GM21737 (cell line): ENCODE data around the gene PNISR.
"Not testable (repeated sequence)": the region's sequence is repeated elsewhere in the genome, so short reads cannot be mapped to it uniquely, and the experiment has no call there.

ENCODE experiments used
- ATAC-seq: cut with Tn5 transposase; IDR thresholded peaks from one replicate; pipeline ENCODE4 v1.9.1; 2021; ENCODE audit warnings: mild to moderate bottlenecking, moderate library complexity; ENCODE audit not compliant: unreplicated experiment

Gene PNISR, protein sequence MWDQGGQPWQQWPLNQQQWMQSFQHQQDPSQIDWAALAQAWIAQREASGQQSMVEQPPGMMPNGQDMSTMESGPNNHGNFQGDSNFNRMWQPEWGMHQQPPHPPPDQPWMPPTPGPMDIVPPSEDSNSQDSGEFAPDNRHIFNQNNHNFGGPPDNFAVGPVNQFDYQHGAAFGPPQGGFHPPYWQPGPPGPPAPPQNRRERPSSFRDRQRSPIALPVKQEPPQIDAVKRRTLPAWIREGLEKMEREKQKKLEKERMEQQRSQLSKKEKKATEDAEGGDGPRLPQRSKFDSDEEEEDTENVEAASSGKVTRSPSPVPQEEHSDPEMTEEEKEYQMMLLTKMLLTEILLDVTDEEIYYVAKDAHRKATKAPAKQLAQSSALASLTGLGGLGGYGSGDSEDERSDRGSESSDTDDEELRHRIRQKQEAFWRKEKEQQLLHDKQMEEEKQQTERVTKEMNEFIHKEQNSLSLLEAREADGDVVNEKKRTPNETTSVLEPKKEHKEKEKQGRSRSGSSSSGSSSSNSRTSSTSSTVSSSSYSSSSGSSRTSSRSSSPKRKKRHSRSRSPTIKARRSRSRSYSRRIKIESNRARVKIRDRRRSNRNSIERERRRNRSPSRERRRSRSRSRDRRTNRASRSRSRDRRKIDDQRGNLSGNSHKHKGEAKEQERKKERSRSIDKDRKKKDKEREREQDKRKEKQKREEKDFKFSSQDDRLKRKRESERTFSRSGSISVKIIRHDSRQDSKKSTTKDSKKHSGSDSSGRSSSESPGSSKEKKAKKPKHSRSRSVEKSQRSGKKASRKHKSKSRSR

DNA sequence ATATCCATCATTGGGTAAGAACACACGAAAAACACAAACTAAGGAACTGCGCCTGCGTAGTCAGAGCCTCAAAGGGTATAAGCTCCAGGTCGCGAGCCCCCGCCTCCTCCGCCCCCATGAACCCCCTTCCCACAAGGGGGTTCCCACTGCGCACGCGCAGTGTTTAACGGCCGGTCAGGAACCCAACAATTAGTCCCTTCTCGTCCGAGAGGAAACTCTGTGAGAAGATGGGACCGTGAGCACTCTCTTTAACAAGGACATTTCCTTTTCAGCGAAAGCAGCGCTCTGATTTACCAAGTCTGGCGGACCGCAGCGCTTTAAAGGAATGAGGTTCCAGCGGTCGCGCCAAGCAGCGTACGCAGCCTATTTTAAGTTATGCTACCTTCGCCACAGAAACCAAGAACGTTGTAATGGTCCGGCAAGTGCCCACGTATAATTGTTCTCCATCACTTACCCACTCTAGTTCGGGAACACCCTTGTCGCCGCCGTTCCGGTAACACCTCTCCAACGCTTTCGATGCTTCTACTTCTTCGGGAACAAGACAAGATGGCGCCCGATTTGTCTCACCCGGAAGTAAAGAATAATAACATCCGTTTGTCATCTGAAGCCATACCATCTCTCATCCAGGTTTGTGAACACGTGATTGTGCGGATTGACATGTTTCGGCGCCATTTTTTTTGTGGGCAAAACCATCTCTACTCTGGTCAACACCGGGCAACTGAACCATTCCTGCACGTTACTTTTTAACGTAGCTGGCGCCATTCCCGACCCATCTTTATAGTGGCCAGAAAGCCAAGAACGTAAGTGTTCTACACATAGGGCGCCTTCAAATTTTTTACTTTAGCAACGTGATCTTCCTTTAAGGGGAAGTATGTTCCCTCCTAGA, at the start of gene PNISR:
Gene PNISR (minus strand): TSS at position 548 of the 886 bp plus-strand sequence. CDS start 10,649 bp downstream, outside the sequence.
- ATAC-seq = peak; percentile 67

DNA sequence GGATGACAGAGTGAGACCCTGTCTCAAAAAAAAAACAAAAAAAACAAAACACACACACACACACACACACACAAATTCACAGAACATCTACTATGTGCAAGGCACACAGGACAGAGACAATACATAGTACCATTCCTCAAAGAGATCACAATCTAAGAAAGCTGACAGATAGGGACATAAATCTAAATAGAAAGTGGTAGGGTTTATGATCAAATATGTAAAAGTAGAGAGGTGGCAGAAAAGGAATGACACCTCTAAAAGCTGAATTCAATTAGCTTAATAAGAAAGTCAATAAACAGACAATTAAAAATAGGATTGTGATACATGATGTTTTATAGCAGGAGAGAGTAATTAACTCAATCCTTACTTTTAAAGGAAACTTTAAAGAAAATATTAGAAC, 48.6 kb upstream of the PNISR start:
- no peak for ATAC-seq

DNA sequence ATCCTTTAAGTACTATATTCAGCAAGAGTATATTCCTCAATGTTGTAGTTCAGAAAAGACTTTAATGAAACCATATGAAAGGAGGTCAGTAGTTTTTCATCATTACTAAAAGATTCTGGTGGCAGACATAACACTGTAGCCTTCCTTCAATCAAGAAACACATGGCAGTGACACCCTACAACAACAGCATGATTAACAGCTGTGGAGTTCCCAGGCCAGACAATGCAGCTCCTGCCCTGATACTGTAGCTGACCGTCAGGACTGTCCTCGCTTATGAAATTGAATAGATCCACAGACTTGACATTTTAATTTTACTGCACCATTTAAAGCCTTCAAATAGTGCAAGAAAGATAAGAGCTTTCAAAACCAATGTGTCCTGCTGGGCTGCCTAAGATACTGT, 46.5 kb upstream of the PNISR start:
- ATAC-seq = no peak

DNA sequence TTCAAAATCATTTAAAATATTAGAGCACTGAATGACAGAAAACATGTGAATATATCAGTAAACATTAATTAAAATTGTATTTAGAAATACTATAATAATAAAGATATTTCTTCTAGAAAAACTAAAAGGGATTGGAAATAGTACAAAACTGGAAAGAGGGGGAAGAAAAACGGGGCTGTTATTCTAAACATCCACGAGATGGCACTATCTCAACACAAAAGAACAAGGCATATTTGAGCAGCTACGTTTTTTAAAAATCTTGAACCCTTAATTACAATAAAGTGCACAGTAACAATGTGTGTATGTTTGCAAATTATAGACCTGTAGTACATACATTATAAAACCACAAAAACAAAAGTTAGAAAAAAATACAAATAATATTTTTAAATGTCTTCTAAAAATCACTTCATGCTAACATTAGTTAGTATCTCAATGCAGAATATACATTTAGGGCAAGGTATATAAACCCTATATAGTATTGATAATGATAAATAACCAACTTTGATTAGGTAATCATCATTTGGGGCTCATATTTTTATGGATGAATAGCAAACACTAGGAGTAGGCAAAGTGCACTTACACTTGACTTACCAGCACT, 42.5 kb upstream of the PNISR start:
- ATAC-seq = no peak

DNA sequence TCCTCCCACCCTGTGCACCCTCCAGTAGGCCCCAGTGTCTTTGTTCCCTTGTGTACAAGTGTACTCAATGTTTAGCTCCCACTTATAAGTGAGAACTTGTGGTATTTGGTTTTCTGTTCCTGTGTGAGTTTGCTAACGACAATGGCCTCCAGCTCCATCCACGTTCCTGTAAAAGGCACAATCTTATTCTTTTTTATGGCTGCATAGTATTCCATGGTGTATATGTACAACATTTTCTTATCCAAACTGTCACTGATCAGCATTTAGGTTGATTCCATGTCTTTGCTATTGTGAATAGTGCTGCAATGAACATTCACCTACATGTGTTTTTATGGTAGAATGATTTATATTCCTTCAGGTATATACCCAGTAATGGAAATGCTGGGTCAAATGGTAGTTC, 34.0 kb upstream of the PNISR start:
- not testable (repeated sequence) for ATAC-seq

DNA sequence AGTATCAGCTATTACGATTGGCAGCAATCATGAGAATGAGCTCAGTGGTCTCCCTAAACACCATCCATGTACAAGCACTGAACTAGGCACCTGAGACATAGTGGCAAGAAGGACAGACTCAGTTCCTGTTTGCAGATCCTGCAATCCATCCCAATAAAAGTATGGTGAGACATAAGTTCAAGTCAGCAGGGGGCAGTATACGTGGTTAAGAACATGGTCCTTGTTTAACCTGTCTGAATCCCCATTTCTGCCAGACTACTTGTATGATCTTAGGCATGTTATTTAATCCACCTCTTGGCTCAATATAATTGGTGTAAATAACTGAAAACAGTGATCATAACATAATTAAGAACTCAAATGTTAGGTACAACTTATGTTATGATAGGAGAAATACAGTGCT, 33.2 kb upstream of the PNISR start:
- no peak for ATAC-seq

DNA sequence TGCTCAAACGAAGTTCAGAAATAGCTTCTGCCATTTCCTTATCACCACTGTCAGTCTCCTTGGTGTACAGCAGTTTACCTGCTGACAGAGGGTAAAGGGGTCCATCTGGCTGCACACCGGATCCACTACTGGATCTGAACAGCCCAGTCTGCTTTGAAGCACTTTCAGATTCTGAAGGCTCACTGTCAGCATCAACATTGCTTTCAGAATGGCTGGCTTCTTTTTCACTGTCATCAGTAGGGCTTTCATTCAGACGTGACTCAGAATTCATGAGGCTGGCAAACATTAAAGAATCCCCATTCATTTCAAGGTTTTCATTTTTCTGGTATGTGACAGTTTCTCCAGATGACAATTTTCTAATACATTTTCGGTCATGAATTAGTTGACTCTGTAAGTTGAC, 21.0 kb upstream of the PNISR start:
- ATAC-seq = no peak

DNA sequence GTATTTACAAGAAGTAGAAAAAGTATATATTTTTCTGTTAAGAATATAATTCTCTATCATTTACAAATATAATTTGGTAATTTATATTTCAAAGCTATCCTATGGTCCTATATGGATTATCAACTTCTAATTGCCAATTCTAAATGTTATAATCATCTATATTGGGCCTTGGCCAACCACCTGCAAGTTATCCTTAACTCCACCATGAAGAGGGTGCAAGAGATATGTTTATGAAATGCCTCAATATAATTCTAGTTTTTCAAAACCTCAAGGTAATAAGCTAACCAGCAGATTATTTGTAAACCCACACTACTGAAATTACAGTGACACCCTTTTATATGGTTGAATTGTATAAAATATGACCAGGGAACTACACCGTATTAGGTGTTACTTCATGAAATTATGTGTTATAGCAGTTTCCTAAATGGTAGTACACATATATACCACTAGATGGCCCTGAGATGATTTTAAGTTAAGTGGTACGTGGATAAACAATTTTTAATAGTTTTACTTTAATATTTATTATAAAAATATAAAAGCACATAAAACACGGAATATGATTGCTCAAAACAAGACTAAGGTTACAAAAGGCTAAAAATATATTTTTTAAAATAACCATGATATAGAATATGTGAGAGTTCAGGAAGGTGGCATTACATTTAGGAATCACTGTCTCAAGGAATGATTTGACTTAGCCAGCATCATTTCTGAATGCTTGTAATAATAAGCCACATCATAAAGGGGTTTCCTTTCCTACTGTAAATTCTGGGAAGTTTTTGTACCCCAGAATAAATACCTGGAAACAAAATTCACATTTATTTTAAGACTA, 9.8 kb upstream of the PNISR start:
- ATAC-seq = peak; percentile 76

DNA sequence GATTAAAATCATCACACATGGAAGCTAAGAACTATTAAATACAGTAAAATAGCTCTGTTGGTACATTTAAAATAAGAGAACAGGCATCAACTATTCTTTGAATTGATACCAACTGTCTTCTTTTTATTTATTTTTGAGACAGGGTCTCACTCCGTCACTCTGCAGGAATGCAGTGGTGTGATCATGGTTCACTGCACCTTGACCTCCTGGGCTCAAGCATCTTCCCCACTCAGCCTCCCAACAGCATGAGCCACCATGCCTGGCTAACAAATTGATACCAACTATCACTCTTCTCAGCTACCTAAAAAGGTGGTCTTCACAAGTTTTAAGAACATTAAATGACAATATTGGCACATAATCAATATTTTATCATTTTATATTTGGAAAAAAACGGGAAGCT, 7.8 kb upstream of the PNISR start:
- no peak for ATAC-seq

DNA sequence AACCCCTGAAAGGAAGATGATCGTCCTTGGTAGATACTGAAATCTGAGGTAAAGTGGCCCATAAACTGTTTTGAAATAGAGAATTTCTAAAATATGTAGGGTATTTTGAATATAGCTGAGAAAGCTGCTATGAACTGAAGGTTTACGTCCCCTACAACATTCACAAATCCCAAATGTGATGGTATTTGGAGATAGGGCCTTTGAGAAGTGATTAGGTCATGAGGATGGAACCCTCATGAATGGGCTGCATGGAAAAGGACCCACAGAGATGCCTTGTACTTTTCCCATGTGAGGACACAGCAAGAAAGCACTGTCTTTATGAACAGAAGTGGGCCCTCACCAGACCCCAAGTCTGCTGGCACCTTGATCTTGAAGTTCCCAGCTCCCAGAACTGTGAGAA, 6.8 kb upstream of the PNISR start:
- no peak for ATAC-seq

DNA sequence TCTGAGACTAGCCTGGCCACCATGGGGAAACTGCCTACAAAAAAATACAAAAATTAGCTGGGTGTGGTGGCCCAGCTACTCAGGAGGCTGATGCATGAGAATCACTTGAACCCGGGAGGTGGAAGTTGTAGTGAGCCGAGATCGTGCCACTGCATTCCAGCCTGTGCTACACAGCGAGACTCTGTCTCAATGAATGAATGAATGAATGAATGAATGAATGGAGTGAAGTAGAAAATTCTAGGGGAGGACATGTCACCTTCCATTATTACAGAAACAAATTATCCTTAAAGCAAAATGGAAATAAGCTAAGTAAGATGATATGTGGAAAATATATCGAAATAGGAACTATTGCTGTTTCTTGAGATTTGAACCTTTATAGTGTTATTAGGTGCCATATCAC, 2.9 kb upstream of the PNISR start:
- no peak for ATAC-seq

DNA sequence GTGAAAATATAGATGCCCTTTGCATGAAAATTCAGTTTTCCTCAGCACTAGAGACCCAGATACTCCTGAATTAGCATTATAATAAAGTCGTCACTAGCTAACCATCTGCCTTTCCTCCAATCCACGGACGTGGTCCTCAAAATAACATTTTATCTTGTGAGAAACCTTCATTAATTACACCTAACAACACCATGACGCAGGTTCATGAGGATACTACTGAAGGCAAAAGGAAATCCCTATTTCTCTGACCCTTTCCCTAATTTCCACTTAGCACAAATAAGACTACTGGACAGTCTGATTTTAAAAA, 1.3 kb upstream of the PNISR start:
- ATAC-seq = no peak

DNA sequence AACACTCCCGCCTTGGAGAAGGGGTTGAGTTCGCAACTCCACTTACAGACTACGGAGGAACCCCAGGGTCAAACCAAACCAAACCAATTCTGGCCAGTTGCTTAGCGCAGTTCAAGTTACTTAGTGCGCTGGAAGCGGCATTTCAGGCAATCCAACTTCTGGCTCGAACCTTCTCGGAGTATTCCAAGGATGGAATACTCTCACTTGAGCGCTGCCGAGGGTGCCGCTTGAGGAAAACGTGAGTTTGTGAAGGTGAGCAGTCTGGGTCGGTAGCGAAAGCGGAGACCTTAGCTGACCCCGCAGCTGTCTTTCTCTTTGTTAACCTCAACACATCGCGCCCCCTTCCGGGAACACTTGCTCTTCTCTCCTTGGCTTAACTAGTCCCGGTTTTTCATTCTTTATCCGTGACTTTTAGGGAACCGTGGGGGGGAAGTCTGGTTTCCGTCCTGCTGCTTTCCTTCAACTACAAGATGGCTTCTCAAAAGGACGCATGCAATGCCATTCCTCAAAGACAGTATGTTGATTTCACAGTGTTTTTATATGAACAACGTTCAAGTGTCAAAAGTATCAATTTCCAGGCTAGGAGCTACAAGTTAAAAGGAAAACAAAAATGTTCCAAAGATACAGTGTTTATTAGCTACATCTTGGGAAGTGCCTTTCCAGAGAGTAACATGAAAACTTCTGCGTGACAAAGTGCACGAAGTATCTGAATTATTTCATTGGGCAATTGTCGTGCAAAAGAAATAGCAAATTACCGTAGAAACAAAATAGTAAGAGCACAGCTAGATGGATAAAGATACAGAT, 741 bp upstream of the PNISR start:
- peak; percentile 49 for ATAC-seq

DNA sequence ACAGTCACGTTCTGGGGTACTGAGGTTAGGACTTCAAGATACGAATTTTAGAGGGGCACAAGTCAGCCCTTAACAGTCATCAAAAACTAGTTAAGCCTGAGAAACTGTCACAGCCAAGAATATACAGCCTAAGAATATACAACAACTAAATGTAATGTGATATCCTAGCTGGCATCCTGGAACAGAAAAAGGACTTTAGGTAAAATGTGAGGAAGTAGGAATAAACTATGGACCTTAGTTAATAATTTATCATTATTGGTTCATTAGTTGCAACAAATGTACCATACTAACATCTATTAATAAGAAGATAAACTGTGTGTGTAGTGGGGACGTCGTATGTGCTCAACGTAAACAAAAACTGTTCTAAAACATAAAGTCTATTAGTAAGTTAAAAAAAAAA, 1.1 kb downstream of the PNISR start:
- no peak for ATAC-seq

DNA sequence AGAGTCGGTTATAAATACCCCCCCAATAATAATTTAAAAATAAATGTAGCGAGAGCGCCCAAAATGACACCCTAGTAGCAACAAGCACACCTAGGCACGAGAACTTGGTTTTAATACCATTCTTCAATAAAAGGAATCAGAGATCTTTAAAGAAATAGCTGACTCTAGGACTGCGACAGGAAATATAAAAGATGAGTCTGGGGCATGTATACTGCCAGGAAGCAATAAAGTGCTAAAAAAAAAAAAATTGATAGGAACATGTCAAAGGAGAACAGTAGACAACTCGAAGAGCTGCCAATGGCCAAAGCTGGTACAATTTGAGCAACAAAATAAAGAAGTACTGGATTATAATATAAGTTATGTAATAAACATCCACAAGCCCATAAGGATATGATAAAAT, 2.2 kb downstream of the PNISR start:
- no peak for ATAC-seq

DNA sequence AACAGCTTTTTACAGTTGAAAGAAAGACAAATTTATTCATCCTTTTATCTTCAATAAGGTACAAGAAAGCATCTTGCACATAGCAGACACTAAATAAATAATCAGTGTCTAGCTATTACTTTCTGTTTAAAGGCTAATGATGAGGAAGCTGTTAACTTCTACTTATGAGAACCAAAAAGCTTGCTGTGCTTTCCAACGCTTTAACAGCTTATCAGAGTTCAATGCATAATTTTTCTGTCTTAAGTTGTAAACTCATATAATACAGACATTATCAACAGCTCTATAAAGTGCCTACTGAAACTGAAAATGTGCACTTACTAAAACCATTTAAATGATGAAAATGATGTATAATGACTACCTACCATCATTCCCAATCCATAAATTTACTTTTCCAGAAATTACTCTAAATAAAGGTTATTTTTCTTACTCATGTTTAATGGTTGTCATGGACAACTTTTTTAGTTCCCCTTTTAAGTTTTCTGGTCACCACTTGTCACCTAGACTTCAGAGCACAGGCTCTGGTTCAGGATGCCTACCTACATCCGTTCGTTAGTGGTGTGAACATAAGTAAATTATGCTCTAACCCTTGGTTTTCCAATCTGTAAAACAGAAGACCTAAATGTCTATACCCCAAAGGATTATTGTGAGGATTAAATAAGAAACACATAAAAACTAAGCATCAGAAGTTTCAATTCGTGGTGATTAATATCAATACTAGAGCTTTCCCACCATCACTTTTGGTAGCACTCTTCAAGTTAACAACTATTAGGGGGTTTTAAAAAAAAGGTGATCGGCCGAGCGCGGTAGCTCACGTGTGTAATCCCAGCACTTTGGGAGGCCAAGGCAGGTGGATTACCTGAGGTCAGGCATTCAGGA, 8.0 kb downstream of the PNISR start:
- peak; percentile 77 for ATAC-seq

DNA sequence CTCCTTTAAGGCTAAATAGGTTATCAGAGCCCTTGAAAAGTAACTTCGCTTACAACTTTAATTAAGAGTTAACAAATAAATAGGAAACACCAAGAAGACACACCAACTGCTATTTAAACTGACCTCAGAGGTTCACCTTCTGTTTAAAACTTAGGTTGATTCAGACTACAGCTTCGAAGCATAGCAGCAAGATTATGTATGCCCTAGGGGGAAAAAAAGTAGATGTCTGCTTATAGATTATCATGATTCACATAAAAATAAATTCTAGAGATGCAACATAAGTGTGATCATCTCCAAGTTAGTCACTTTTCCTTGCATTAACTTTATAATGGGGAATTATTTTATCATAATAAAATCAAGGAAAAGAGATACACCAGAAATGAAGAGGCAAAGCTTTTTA, 8.9 kb downstream of the PNISR start:
- no peak for ATAC-seq

DNA sequence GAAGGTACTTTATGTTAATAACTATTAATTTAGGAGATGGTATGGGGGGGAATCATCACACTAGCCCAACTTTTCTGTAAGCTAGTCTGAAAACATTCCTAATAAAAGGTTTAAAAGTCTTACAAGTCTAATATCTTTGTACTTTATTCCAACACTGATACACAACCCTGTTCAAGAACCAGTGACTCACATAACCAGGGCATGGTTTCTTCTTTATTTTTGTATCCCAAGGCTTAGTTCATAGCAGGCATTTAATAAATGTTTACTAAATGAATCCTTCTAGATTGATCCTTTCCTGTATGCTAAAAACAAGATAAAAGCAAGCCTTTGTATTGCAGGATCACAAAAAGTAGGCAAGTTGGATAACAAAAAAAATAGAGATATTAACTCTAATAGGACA, 9.7 kb downstream of the PNISR start:
- no peak for ATAC-seq
